Muscle of leg (tissue), 11 donors: ENCODE measurements around the gene CARMIL3. TPM values are rescaled to one million over a fixed set of nuclear protein-coding genes. Genes with fewer than 3 reads are reported as not detected.

Experiments
- DNase-seq: peaks from one replicate; pipeline ENCODE4 v3.0.0; 2013
- H3K27ac ChIP-seq: one replicate; pipeline ENCODE4 v1.5.1; 2013; ENCODE audit warnings: mild to moderate bottlenecking, low read length, control low read depth
- H3K27me3 ChIP-seq: one replicate; pipeline ENCODE4 v1.6.1; 2013; ENCODE audit warnings: low read length; ENCODE audit not compliant: control insufficient read depth, insufficient read depth
- H3K36me3 ChIP-seq: one replicate; pipeline ENCODE4 v1.6.1; 2013; ENCODE audit warnings: low read length; ENCODE audit not compliant: control insufficient read depth, insufficient read depth
- H3K4me1 ChIP-seq: one replicate; pipeline ENCODE4 v1.6.1; 2013; ENCODE audit warnings: low read length; ENCODE audit not compliant: control insufficient read depth, insufficient read depth
- H3K4me3 ChIP-seq: one replicate; pipeline ENCODE4 v1.5.1; 2013; ENCODE audit warnings: low read length, control low read depth
- H3K9me3 ChIP-seq: replicated peaks from 2 replicates; pipeline ENCODE4 v1.6.1; 2013; ENCODE audit warnings: low read depth, low read length; ENCODE audit not compliant: control insufficient read depth
- WGBS: methylation state at CpG from one replicate; pipeline ENCODE4 v1.1.5; 2013; ENCODE audit warnings: missing lambda C conversion rate; ENCODE audit not compliant: insufficient coverage; 5-methylcytosine and 5-hydroxymethylcytosine counted together
- polyA plus RNA-seq, 8 donors: library from polyadenylated mRNA; unstranded; fragments of 120-200 nt; gene quantifications; one replicate each; pipeline versions ENCODE4 v1.2.1 to v1.2.3, GENCODE V29; 2013; ENCODE audit warnings: inconsistent platforms in 1 of 8, low replicate concordance in 1 of 8; ENCODE audit not compliant: insufficient read length in 8 of 8, insufficient read depth in 1 of 8
- total RNA-seq: library from RNA; stranded (reverse); fragments of 120-200 nt; gene quantifications from one replicate; pipeline ENCODE4 v1.2.4, GENCODE V29; 2013

The CARMIL3 gene
- total and polyA plus RNA-seq, 9 donors = 0.06 to 0.54 (median 0.22) TPM

GRCh38 chr14:24086193-24086955 is 34.6 kb downstream of the CARMIL3 start:
- H3K36me3 ChIP-seq = no peaks in the 10 kb centered on the region
- H3K27me3 ChIP-seq = peaks cover 16% of the 10 kb centered on the region
- 40% methylated on average over 1 of the region's 3 CpGs for WGBS
- no peak for DNase-seq
- peaks cover 9% of the 10 kb centered on the region for H3K4me1 ChIP-seq
- no peak overlapping the region for H3K4me3 ChIP-seq
- no peaks in the 10 kb centered on the region for H3K9me3 ChIP-seq
- H3K27ac ChIP-seq = no peak overlapping the region

DNA sequence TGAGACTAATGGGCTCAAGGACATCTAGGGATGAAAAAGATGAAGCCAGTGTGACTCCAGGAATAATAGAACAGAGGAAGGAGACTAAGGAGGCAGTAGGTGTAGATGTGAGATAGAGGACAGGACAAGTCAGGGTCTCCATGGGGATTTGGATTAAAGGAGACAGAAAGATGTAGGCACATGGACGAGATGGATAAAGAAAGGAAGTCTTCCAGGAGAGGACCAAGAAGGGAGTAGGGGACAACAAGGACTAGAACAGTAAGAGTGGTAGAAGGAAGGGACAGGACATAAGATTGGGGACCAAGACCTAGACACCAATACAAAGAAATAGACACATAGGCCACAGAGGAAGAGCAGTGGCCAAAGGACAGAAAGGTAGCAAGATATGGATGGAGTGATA is 35.2 kb downstream of the CARMIL3 start:
- Histone ChIP-seq H3K4me1 (peaks cover 3% of the 10 kb centered on the region), H3K27ac (no peak overlapping the region), H3K9me3 (no peaks in the 10 kb centered on the region), H3K27me3 (peaks cover 10% of the 10 kb centered on the region), H3K36me3 (no peaks in the 10 kb centered on the region), H3K4me3 (no peak overlapping the region)
- DNase-seq = no peak
- WGBS = no CpG with 5 or more reads among the region's 1 CpG

- no peaks in the 10 kb centered on the region for H3K27me3 ChIP-seq
- H3K9me3 ChIP-seq = no peaks in the 10 kb centered on the region
- WGBS = 93% methylated on average over 2 of the region's 2 CpGs
- peaks cover 3% of the 10 kb centered on the region for H3K4me1 ChIP-seq
- no peak overlapping the region for H3K27ac ChIP-seq
- no peaks in the 10 kb centered on the region for H3K36me3 ChIP-seq
- DNase-seq = no peak
- no peak overlapping the region for H3K4me3 ChIP-seq
Observed at GRCh38 chr14:24088095-24088494, 36.3 kb downstream of the CARMIL3 start.

GRCh38 chr14:24089890-24090289 is 38.1 kb downstream of the CARMIL3 start:
- H3K4me1 ChIP-seq = peaks cover 16% of the 10 kb centered on the region
- H3K27me3 ChIP-seq = no peaks in the 10 kb centered on the region
- WGBS = 88% methylated on average over 3 of the region's 6 CpGs
- DNase-seq = no peak
- no peaks in the 10 kb centered on the region for H3K36me3 ChIP-seq
- H3K27ac ChIP-seq = no peak overlapping the region
- no peak overlapping the region for H3K4me3 ChIP-seq
- H3K9me3 ChIP-seq = no peaks in the 10 kb centered on the region

DNA sequence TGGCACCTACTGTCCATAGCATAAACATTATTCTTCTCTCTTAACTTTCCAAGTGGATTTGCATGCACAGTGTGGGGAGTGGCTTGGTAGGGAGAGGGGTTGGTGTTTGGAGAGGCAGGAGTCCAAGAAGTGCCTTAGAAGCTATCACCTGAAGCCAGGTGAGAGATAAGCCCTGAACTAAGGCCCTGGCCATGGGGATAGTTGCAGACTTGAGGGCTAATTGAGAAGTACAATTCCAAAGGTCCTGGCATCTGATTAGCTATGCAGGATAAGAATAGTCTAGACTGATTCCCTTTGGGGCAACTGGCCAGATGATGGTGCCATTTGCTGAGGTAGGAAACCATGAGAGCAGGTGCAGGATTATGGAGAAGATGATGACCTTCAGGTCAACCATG is 40.3 kb downstream of the CARMIL3 start:
- peaks cover 25% of the 10 kb centered on the region for H3K4me1 ChIP-seq
- no peak for DNase-seq
- no peak overlapping the region for H3K4me3 ChIP-seq
- no peaks in the 10 kb centered on the region for H3K27me3 ChIP-seq
- no peaks in the 10 kb centered on the region for H3K9me3 ChIP-seq
- no peaks in the 10 kb centered on the region for H3K36me3 ChIP-seq
- no peak overlapping the region for H3K27ac ChIP-seq

DNA sequence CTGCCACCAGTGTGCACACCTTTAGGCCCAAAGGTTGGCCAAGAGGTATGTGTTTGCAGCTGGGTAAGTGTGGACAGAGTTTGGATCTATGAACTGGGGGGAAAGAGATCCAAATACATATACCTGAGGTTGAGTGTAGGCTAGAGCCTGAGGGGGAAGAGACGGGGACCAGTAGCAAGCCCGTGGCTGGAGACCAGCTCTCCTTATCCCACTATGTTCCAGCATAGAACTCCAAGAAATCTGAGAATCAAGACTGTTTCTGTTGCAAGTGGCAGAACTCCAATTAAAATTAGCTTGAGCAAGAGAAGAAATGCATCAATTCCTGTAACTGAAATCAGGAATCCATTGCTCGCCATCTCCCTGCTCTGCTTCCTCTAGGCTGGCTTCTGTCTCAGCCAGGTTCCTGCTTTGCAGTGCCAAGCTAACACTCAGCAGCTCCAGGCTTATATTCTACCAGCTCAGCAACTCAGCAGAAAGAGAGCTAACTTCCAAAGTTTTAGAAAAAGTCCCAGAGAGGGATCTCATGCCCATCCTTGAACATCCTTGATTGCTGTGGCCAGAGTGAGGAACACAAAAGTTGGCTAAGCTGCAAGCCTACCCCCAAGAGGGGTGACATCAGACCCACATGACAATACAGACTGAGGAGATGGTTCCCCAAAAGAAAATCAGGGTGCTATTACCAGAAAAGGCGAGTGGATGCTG is 40.8 kb downstream of the CARMIL3 start:
- WGBS = 63% methylated on average over 2 of the region's 4 CpGs
- Histone ChIP-seq H3K36me3 (no peaks in the 10 kb centered on the region), H3K27me3 (no peaks in the 10 kb centered on the region), H3K4me1 (peaks cover 25% of the 10 kb centered on the region), H3K27ac (no peak overlapping the region), H3K4me3 (no peak overlapping the region), H3K9me3 (no peaks in the 10 kb centered on the region)
- DNase-seq = peak; percentile 43

DNA sequence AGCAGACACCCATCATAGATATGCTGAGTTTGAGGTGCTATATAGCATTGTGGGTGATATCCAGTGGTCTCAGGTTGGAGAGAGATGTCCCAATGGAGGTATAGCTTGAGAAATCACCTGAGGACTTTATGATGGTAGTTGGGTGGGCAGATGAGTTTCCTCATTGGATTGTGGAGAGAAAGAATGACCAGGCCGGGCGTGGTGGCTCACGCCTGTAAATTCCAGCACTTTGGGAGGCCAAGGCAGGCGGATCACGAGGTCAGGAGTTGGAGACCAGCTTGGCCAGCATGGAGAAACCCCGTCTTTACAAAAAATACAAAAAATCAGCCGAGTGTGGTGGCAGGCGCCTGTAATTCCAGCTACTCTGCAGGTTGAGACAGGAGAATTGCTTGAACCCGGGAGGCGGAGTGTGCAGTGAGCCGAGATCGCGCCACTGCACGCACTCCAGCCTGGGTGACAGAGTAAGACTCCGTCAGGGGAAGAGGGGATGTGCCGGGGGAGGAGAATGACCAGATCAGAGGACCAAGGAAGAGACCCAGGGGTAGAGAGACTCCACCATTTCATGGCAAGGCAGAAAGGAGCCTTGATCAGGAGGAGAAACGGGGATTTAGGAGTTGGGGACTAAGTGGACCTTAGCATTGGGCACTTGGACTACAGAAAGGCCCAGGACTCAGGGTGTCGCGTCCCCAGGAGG is 41.5 kb downstream of the CARMIL3 start:
- Histone ChIP-seq H3K27ac (peak overlapping the region; percentile 25), H3K36me3 (no peaks in the 10 kb centered on the region), H3K4me1 (peaks cover 25% of the 10 kb centered on the region), H3K27me3 (no peaks in the 10 kb centered on the region), H3K4me3 (peak overlapping the region; percentile 76), H3K9me3 (no peaks in the 10 kb centered on the region)
- 82% methylated on average over 18 of the region's 19 CpGs for WGBS
- DNase-seq = no peak

GRCh38 chr14:24093901-24094840 is 42.4 kb downstream of the CARMIL3 start, which contains the start of gene PCK2:
PCK2 (plus strand) TSS chr14:24094311; CDS start chr14:24094406, 95 bp downstream.
- Histone ChIP-seq H3K36me3 (no peaks in the 10 kb centered on the region), H3K27me3 (no peaks in the 10 kb centered on the region), H3K4me1 (peaks cover 25% of the 10 kb centered on the region), H3K9me3 (no peaks in the 10 kb centered on the region), H3K27ac (peak within 1 kb of the TSS; percentile 77), H3K4me3 (peak within 1 kb of the TSS; percentile 76)
- WGBS = 0% methylated on average over 52 of the region's 68 CpGs
- peak; percentile 81 for DNase-seq

- no peak for DNase-seq
Observed at GRCh38 chr14:24094841-24095270, 43.0 kb downstream of the CARMIL3 start.

More at GRCh38 chr14:24094841-24095270, 43.0 kb downstream of the CARMIL3 start:
- WGBS = 2% methylated on average over 7 of the region's 14 CpGs
- peaks cover 3% of the 10 kb centered on the region for H3K36me3 ChIP-seq
- peaks cover 25% of the 10 kb centered on the region for H3K4me1 ChIP-seq
- peak overlapping the region; percentile 76 for H3K4me3 ChIP-seq
- H3K9me3 ChIP-seq = no peaks in the 10 kb centered on the region
- H3K27me3 ChIP-seq = no peaks in the 10 kb centered on the region
- peak overlapping the region; percentile 77 for H3K27ac ChIP-seq
